SK-N-SH (cell line): Measurements from ENCODE around the gene BUD23.

Experiments
- EP300 ChIP-seq, 2 experiments: IDR thresholded peaks; 2 replicates each; pipeline versions ENCODE4 v1.4.0 to v1.6.1; 2012; ENCODE audit warnings: borderline replicate concordance in 1 of 2, low read depth in 1 of 2, low read length in 1 of 2
- GABPA ChIP-seq: IDR thresholded peaks from 2 replicates; pipeline ENCODE4 v1.4.0; 2012; ENCODE audit warnings: low read depth, mild to moderate bottlenecking
- NRF1 ChIP-seq: IDR thresholded peaks from 2 replicates; pipeline ENCODE4 v1.6.1; 2012; ENCODE audit warnings: low read depth, mild to moderate bottlenecking, low read length
- RAD21 ChIP-seq: IDR thresholded peaks from 2 replicates; pipeline ENCODE4 v1.6.1; 2012; ENCODE audit warnings: mild to moderate bottlenecking, low read length
- TAF1 ChIP-seq: IDR thresholded peaks from 2 replicates; pipeline ENCODE4 v1.6.1; 2012; ENCODE audit warnings: low read depth, mild to moderate bottlenecking, low read length, moderate library complexity, borderline replicate concordance
- TF ChIP-seq, protein P1 (sequence below): fragments of 200-600 bp; sonication (generic); IDR thresholded peaks from 2 replicates; pipeline ENCODE4 v1.6.1; 2017; ENCODE audit warnings: antibody characterized with exemption, mild to moderate bottlenecking, moderate library complexity
- TF ChIP-seq, protein P2 (sequence below): IDR thresholded peaks from 2 replicates; pipeline ENCODE4 v1.4.0; 2012; ENCODE audit warnings: low read depth, borderline replicate concordance

DNA sequence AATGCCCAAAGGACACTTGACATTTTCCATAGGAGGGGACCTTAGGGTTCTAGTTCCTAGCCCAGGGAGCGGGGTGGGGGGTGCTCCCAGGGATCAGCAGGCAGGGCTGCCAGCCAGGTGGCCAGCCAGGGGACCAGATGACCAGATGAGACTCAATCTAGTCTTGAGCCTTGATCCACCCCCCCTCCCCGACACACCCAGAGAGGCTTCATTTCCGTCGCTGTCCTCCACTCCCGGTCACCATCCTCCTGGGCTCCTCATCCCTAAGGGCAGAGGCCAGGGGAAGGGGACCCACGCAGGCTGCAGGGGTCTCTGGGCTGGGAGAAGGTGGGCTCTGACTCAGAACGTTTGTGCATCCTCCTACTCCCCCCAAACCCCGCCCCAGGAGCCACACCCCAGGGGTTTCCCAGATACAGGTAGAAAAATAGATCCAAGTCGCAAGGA is 35.1 kb downstream of the BUD23 start:
- TF ChIP-seq, protein P1, sequence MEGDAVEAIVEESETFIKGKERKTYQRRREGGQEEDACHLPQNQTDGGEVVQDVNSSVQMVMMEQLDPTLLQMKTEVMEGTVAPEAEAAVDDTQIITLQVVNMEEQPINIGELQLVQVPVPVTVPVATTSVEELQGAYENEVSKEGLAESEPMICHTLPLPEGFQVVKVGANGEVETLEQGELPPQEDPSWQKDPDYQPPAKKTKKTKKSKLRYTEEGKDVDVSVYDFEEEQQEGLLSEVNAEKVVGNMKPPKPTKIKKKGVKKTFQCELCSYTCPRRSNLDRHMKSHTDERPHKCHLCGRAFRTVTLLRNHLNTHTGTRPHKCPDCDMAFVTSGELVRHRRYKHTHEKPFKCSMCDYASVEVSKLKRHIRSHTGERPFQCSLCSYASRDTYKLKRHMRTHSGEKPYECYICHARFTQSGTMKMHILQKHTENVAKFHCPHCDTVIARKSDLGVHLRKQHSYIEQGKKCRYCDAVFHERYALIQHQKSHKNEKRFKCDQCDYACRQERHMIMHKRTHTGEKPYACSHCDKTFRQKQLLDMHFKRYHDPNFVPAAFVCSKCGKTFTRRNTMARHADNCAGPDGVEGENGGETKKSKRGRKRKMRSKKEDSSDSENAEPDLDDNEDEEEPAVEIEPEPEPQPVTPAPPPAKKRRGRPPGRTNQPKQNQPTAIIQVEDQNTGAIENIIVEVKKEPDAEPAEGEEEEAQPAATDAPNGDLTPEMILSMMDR = no peak
- TF ChIP-seq GABPA (no peak), EP300 (IDR thresholded peaks at IDR 0.05; ENCODE audit: borderline replicate concordance in 1 of 2, low read depth in 1 of 2, low read length in 1 of 2) (no peak), RAD21 (no peak), NRF1 (no peak), TAF1 (no peak)
- TF ChIP-seq, protein P2, sequence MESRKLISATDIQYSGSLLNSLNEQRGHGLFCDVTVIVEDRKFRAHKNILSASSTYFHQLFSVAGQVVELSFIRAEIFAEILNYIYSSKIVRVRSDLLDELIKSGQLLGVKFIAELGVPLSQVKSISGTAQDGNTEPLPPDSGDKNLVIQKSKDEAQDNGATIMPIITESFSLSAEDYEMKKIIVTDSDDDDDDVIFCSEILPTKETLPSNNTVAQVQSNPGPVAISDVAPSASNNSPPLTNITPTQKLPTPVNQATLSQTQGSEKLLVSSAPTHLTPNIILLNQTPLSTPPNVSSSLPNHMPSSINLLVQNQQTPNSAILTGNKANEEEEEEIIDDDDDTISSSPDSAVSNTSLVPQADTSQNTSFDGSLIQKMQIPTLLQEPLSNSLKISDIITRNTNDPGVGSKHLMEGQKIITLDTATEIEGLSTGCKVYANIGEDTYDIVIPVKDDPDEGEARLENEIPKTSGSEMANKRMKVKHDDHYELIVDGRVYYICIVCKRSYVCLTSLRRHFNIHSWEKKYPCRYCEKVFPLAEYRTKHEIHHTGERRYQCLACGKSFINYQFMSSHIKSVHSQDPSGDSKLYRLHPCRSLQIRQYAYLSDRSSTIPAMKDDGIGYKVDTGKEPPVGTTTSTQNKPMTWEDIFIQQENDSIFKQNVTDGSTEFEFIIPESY = no peak
